Left lobe of liver (tissue), 2 donors: ENCODE data around the gene IL1R2. TPM values are rescaled to one million over a fixed set of nuclear protein-coding genes. Genes with fewer than 3 reads are reported as not detected.

Source experiments
- ATAC-seq: fragments of 200-7000 bp; cut with Tn5 transposase; one replicate; pipeline ENCODE4 v1.9.1; 2020; ENCODE audit warnings: mild to moderate bottlenecking, moderate library complexity
- DNase-seq: peaks from one replicate; pipeline ENCODE4 v3.0.0-alpha.2; 2020; ENCODE audit warnings: low spot score
- total RNA-seq: library from RNA; stranded (reverse); gene quantifications from one replicate; pipeline ENCODE4 v1.2.1, GENCODE V29; 2021
- donor health status: DM: no; HTN: no; CAD: no; lungs with moderate emphysema.
- donor health status: DM: no; HTN: yes; CAD: no.

IL1R2 gene
- total RNA-seq, 1 donor from 2014 or later = 12.0 TPM

GRCh38 chr2:102018823-102019445, 27.2 kb downstream of the IL1R2 start:
- ATAC-seq (no peak), DNase-seq (no peak)

- ATAC-seq = peak; percentile 96
Observed at GRCh38 chr2:102020596-102021170, 28.9 kb downstream of the IL1R2 start.

GRCh38 chr2:102021779-102022178, 30.0 kb downstream of the IL1R2 start:
- ATAC-seq = no peak
- no peak for DNase-seq

More at GRCh38 chr2:102020596-102021170, 28.9 kb downstream of the IL1R2 start:
- peak; percentile 86 for DNase-seq

- peak; percentile 22 for ATAC-seq
- no peak for DNase-seq
Observed at GRCh38 chr2:102022884-102023539, 31.3 kb downstream of the IL1R2 start.

- DNase-seq = no peak
- ATAC-seq = no peak
Observed at GRCh38 chr2:102024410-102024809, 32.6 kb downstream of the IL1R2 start.

GRCh38 chr2:102025016-102025501, 33.3 kb downstream of the IL1R2 start:
- DNase-seq = no peak
- no peak for ATAC-seq

- ATAC-seq (no peak), DNase-seq (no peak)
Observed at GRCh38 chr2:102025583-102026267, 34.0 kb downstream of the IL1R2 start.

- DNase-seq (no peak), ATAC-seq (no peak)
Observed at GRCh38 chr2:102027036-102027980, 35.5 kb downstream of the IL1R2 start.

- no peak for ATAC-seq
- no peak for DNase-seq
Observed at GRCh38 chr2:102028470-102028869, 36.7 kb downstream of the IL1R2 start.

- ATAC-seq (no peak), DNase-seq (no peak)
Observed at GRCh38 chr2:102029405-102029804, 37.6 kb downstream of the IL1R2 start.

GRCh38 chr2:102029952-102030351, 38.2 kb downstream of the IL1R2 start:
- no peak for ATAC-seq
- DNase-seq = no peak

GRCh38 chr2:102030502-102030854, 38.7 kb downstream of the IL1R2 start:
- ATAC-seq = no peak
- DNase-seq = no peak

- DNase-seq (peak; percentile 72), ATAC-seq (peak; percentile 58)
Observed at GRCh38 chr2:102030855-102031527, 39.2 kb downstream of the IL1R2 start.

- DNase-seq (no peak), ATAC-seq (no peak)
Observed at GRCh38 chr2:102032368-102033030, 40.7 kb downstream of the IL1R2 start.

- peak; percentile 77 for DNase-seq
- peak; percentile 65 for ATAC-seq
Observed at GRCh38 chr2:102033031-102033749, 41.4 kb downstream of the IL1R2 start.

- DNase-seq = no peak
- peak; percentile 73 for ATAC-seq
Observed at GRCh38 chr2:102033750-102034682, 42.3 kb downstream of the IL1R2 start.

GRCh38 chr2:102034683-102035548, 43.2 kb downstream of the IL1R2 start:
- peak; percentile 73 for ATAC-seq

More at GRCh38 chr2:102034683-102035548, 43.2 kb downstream of the IL1R2 start:
- peak; percentile 84 for DNase-seq
